Anterior cingulate cortex (tissue), 58 donors: Measurements from ENCODE around the gene GNPTG.
A peak's percentile ranks its signal among the peaks of the same experiment; 100 is the strongest.
"Not testable (repeated sequence)": the region's sequence is repeated elsewhere in the genome, so short reads cannot be mapped to it uniquely, and the experiment has no call there.

Experiments used
- DNase-seq, 58 donors: peaks; one replicate each; lab custom pipeline; 2025; lab: John Stamatoyannopoulos, UW

The GNPTG gene

GRCh38 chr16:1317479-1318267 is 34.1 kb upstream of the GNPTG start:
- no peak for DNase-seq

- DNase-seq = no peak
Measured at GRCh38 chr16:1318268-1318545, 33.5 kb upstream of the GNPTG start.

- DNase-seq = no peak
Measured at GRCh38 chr16:1319041-1319440, 32.7 kb upstream of the GNPTG start.

- no peak for DNase-seq
Measured at GRCh38 chr16:1320097-1320496, 31.6 kb upstream of the GNPTG start.

GRCh38 chr16:1320658-1321240 is 31.0 kb upstream of the GNPTG start:
- DNase-seq = no peak

- no peak for DNase-seq
Measured at GRCh38 chr16:1322407-1322806, 29.3 kb upstream of the GNPTG start.

GRCh38 chr16:1323296-1324239 is 28.2 kb upstream of the GNPTG start:
- DNase-seq = peak in 52 of 58 donors; percentile 16 to 83 (median 55)

GRCh38 chr16:1324286-1324826 is 27.4 kb upstream of the GNPTG start:
- no peak for DNase-seq

- no peak for DNase-seq
Measured at GRCh38 chr16:1325261-1325660, 26.5 kb upstream of the GNPTG start.

- no peak for DNase-seq
Measured at GRCh38 chr16:1325673-1326371, 25.9 kb upstream of the GNPTG start.

- no peak for DNase-seq
Measured at GRCh38 chr16:1326391-1326790, 25.3 kb upstream of the GNPTG start.

GRCh38 chr16:1326946-1327618 is 24.6 kb upstream of the GNPTG start:
- no peak for DNase-seq

- DNase-seq = no peak
Measured at GRCh38 chr16:1327619-1327947, 24.1 kb upstream of the GNPTG start.

- not testable (repeated sequence) for DNase-seq
Measured at GRCh38 chr16:1328136-1328535, 23.6 kb upstream of the GNPTG start.

- not testable (repeated sequence) for DNase-seq
Measured at GRCh38 chr16:1328961-1329360, 22.8 kb upstream of the GNPTG start.

GRCh38 chr16:1330260-1330914 is 21.3 kb upstream of the GNPTG start:
- no peak for DNase-seq

GRCh38 chr16:1330931-1331711 is 20.6 kb upstream of the GNPTG start:
- no peak for DNase-seq
